DLD1 (cell line): ENCODE measurements around the gene MIS12.

Experiments used
- in situ Hi-C: cut with HindIII; loops from 2 replicates; pipeline ENCODE4 v1.10.0; 2017; ENCODE audit warnings: low sequenced_read_pairs

The MIS12 gene

DNA sequence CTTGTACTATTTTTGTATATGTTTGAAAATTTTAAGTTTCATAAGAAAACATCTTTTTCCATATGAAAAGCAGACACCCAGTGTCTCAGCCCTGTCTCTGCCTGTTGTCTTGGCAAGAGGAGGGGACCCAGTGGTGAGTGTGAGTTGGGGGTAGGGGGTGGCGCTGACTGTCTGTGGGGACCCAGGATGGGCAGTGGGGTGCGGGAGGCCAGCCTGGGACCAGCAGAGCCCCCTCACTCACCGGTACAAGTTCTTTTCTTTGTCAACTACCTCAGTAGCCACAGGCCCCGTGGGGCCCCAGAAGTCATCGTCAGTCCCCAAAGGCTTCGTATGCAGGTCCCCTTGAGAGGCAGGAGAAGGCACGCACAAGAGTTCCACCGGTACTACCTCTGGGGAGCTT is 46.2 kb downstream of the MIS12 start:
- in situ Hi-C loops, result no loop called here

DNA sequence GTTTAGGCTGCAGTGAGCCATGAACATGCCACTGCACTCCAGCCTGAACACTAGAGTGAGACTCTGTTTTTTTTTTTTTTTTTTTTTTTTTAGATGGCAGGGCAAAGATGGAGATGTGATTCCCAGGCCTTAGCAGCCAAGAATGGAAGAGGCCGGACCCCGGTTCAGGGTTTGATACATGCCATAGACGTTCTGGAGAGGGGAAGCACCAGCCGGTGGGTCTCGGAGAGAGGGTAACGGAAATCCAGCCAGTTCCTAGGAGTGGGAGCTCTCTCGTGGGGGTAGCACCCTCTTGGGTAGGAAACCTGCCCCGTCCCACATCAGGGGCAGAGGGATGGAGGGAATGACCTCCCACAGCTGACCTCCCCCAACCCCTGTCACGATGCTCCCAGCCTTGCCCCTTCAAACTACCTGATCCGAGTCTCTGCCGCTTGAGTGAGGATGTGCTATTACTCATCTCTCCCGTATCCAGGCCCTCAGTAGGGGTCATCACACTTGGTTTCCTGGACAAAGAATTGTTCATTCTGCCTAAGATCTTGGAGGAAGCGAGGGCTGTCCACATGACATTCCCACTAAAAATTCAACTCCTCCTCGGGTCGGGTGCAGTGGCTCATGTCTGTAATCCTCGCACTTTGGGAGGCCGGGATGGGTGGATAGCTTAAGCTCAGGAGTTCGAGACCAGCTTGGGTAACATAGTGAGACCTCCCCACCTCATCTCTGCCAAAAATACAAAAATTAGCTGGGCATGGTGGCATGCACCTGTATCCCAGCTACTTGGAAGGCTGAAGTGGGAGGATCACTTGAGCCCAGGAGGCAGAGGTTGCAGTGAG is 47.3 kb downstream of the MIS12 start:
- in situ Hi-C loops, result no loop called here

DNA sequence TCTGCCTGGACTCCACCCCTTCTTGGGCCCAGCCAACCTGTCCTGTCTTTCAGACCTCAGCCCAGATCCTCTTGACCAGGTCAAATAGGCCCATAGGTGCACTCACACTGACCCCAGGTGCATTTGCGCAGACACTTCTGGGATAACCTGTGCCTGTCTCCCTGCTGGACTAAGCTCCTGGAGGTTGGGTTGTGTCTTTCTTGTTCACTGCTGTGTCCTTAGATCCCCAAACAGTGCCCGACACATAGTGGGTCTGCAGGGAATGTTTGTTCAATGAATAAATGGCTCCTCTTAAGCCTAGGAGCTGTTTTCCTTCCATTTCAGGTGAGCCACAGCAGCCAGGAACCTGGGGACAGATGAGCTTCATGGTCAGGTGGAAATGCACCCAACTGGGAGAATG is 49.1 kb downstream of the MIS12 start:
- in situ Hi-C loops, result no loop called here

DNA sequence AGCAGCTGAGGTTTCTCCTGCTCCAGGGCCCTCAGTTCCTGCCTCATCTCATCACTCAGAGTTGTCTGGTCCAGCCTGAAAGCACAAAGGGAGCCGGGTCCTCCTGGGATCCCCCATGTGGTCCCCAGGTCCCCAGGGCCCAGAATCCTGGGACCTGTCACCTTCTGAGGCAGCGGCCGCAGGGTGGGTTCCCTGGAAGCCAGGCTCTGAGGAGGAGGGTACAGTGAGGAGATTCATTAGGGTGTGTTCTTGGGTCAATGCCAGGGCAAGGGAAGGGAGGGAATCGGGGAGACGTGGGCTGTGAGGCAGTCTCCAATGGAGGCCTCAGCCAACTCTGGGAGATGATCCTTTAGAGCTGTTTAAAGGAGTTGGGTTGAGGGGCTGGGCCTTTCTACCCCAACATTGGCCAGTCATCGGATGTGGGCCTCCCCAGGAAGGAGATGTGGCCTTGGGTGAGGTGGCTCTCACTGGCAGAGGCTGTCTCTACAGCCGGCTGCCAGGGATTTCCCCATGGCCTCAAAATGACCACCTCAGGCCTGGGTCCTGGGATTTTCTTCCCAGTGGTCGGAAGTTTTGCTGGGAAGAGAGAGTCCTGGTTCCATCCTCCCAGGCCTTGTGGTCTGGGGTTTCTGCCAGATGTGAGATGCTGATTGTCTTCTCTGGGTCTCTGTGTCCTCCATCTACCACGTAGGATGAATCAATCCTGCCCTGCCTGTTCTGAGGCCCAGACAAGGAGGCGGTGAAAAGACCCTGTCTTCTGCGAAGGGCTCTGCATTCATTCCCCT is 50.7 kb downstream of the MIS12 start:
- in situ Hi-C loops, result no loop called here

DNA sequence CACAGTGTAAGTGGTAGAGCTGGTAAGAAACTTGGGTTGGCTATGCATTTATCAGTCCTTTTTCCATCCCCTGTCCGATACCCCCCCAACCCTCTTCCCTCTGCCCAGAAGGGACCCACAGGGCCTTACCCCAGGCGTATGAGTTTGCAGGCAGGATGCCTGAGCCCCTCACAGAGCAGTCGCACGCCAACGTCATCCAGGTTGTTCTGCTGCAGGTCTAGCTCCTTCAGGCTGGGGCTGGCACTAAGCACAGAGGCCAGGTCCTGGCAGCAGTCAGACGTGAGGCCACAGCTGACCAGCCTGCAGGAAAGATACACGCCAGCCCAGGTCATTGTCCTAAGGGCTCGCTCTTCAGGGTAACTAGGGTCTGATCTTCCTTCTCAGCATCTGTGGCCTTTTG is 52.9 kb downstream of the MIS12 start:
- in situ Hi-C loops, result no loop called here

DNA sequence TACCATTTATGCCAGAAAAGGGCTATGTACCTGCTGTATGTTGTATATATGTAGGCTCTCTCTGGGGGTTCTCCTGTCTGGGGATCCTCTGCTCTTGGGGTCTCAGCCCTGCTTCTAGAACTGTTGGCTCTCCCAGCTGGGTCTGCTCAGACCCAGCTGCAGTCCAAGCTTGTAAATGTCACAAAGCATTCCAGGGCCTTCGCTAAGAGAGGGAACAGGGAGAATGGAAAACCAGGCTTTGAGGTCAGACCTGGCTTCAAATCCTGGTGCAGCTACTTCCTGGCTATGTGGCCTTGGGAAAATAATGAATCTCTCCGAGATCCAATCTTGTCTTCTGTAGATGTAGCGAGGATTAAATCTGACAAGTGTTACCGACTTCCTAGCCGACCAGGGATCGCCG is 54.0 kb downstream of the MIS12 start:
- in situ Hi-C loops, result no loop called here
